ENCODE data around the gene STRN.
"Not testable (repeated sequence)": the region's sequence is repeated elsewhere in the genome, so short reads cannot be mapped to it uniquely, and the experiment has no call there.

The STRN gene

GRCh38 chr2:36963734-36964133 is 2.6 kb downstream of the STRN start:
- DNase-seq = no peak

GRCh38 chr2:36963106-36963505 is 3.2 kb downstream of the STRN start:
- DNase-seq = no peak

- DNase-seq = no peak
Measured at GRCh38 chr2:36960773-36961172, 5.6 kb downstream of the STRN start.

DNA sequence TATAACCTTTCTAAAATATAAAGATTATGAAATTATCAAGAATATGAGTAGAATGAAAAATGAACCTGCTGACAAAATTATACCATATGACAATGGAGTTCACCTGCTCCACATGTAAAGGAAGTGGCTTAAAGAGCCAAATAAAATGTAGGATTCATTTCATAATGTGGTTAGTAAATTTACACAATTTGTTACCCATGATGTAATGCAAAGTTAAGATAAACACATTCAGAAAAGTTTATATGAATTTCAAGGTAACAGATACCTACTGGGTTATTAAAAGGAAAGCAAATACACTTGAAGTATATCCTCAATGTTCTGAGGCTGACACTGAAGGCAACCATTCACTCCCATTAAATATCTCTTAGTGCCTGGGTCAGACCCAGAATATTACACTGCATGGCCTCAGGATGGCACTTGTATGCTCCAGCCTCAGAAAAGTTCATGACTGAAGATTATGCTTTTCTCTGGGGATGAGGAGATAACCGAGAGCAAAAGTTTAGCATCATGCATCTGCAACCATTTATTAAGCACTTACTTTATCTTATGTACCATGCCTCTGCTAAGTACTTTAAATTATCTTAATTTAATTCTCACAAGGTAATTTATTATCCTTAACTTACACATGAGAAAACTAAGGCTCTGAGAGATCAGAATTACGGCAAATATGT is 6.2 kb downstream of the STRN start:
- DNase-seq = no peak

GRCh38 chr2:36954977-36955607 is 11.2 kb downstream of the STRN start:
- DNase-seq = no peak

GRCh38 chr2:36952748-36953197 is 13.6 kb downstream of the STRN start:
- no peak for DNase-seq

- DNase-seq = no peak
Measured at GRCh38 chr2:36951574-36951973, 14.8 kb downstream of the STRN start.

- no peak for DNase-seq
Measured at GRCh38 chr2:36951027-36951518, 15.3 kb downstream of the STRN start.

DNA sequence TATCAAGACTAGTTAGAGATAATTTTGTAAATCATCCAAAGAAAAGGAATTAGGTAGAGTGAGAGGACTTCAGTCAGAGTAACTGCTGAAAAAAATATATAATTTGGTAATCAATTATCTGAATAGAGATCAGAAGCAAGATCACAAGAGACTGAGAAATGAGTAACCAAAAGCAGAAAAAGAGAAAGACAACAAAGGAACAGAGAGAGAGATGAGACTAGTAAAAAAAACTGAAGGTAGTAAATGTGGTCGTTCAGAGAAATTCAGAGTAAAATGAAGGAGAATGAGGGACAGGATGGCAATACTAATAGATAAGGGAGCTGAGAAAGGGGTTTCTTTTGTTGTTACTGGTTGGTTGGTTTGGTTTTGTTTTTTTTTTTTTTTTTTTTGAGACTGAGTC is 16.5 kb downstream of the STRN start:
- no peak for DNase-seq

GRCh38 chr2:36945240-36945639 is 21.1 kb downstream of the STRN start:
- not testable (repeated sequence) for DNase-seq

DNA sequence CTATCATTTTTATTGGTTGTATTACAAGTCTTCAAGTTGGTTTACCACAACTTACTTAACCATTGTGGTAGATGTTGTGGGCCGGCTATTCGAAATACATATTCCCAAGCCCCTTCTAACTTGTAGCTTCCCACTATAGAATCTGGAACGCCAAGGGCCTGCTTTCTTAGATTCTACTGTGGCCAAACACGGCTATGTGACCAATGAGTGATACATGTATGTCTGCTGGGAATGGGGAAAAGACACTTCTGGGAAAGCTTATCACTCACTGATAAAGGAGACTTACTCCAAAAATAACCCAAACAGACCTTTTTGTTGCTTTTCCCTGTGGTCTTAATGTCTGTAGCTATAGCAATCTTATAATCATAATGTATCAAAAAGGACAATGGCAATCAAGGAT is 24.5 kb downstream of the STRN start:
- no peak for DNase-seq

DNA sequence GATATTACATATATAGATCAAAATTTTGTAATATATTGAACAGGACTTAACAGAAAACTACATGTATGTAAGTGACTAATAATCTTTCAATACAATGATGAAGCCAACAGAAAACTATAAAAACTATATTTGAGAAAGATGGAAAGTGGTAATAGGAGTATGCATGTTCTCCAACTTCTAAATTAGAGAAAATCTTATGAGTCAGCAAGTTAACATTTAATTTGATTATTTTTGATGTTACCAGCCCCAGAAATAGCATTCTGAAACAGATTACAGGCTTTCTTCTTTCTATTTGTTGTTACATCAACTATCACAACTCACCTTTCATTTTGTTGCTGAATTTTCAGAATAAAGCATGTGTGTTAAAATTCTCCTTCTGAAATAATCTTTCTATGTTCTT is 29.8 kb downstream of the STRN start:
- not testable (repeated sequence) for DNase-seq

GRCh38 chr2:36931688-36932087 is 34.6 kb downstream of the STRN start:
- not testable (repeated sequence) for DNase-seq

- not testable (repeated sequence) for DNase-seq
Measured at GRCh38 chr2:36930787-36931410, 35.4 kb downstream of the STRN start.

DNA sequence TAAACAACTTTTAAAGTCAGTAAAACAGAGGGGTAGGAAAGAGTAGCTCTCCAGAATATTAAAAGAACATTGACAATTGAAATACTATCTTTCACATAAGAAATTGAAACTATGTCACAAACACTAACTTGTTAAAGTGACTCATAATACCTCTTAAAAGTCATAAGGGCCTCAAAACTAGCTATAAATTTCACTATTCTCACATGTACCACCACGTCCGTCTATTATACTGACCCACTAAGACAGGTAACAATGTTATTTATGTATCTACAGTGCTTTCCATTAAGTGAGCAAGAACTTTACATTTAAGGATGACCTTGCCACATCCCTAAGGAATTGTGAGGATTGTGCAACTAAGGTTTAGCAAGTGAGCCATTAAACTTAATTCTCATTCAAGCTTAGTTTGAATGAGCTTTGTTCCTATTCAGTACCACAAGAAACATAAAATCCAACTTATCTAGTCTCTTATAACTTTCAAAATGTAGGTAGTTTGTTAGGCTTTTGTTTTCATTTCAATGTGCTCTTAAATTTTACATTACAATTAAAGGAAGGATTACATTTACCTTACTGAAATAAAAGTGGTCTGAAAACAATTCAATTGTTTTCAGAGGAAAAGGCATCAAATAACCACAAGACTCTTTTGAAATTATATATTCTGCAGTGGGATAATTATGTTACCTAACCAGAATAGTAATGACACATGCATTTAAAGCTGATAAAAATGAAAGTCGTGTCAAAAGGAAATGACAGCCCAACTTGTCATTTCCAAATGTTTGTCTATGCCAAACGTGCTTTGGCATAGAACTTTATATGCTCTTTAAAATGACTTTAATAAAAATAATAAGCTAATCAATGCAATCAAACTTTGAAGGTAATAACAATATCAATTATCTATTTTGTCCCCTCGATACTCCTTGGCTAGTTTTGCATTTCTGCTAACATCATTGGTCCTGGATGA is 39.9 kb downstream of the STRN start:
- DNase-seq = not testable (repeated sequence)

- DNase-seq = not testable (repeated sequence)
Measured at GRCh38 chr2:36922629-36923028, 43.7 kb downstream of the STRN start.

- DNase-seq = no peak
Measured at GRCh38 chr2:36921984-36922383, 44.4 kb downstream of the STRN start.

- no peak for DNase-seq
Measured at GRCh38 chr2:36919041-36919837, 47.1 kb downstream of the STRN start.

GRCh38 chr2:36918307-36918706 is 48.0 kb downstream of the STRN start:
- no peak for DNase-seq

- DNase-seq = no peak
Measured at GRCh38 chr2:36915627-36916026, 50.7 kb downstream of the STRN start.

DNA sequence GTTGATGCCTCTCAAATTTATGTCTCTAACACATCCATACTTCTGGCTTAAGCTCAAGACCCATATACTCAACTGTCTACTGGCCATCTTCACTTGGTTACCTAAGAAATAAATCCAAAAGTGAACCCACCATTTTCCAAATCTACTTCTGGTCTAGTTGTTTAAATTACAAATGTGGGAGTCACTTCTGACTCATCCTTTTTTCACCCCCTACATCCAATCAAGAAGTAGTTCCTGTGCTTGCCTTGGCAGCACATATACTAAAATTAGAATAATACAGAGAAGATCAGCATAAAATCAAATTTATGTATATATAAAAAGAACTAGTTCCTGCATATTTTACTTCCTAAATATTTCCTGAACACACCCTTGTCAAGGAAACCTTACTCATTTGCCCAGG is 53.6 kb downstream of the STRN start:
- DNase-seq = no peak

GRCh38 chr2:36911012-36911411 is 55.3 kb downstream of the STRN start:
- no peak for DNase-seq

Measured in left hindlimb (tissue), 1 donor.